ENCODE measurements around the gene MGRN1.

DNA sequence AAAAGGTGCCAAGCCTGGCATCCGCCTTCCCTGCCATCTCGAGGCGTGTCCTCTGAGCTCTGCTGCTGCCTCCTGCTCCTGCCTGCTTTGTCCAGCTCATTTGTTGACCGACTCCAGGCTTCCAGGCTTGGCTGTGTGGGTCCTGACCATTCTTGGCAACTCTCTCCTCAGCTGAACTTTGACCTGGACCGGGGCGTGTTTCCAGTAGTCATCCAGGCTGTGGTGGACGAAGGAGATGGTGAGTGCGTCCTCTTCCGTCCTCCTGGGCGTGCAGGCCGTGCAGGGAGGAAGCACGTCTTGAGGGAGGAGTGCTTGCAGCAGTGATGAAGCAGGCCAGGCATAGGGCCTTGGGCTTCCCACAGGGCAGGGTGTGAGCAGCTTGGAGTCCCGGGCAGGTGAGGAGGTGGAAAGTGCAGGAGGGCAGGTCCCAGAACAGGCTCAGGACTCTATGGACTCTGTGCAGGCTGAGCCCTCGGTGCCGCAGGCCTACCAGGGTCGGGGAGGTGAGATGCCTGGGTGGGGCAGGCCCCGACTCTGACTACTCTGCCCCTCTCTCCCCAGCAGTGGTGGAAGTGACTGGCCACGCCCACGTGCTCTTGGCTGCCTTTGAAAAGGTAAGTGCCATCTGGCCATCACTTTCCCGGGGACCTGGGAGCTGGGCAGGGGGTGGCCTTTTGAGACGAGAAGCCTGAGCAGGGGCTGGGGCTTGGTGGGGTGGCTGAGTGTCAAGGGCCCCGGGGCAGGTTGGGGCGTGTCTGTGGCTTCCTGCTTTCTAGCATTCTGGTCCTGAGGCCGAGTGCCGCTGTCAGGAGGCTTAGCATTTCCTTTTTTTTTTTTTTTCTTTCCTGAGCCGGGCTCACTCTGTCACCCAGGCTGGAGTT is 40.2 kb downstream of the MGRN1 start:
- no peak for TF ChIP-seq NFIC (IDR thresholded peaks at IDR 0.05)
- TF ChIP-seq, protein P1, sequence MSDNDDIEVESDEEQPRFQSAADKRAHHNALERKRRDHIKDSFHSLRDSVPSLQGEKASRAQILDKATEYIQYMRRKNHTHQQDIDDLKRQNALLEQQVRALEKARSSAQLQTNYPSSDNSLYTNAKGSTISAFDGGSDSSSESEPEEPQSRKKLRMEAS (IDR thresholded peaks at IDR 0.05): no peak
- no peak for TF ChIP-seq TCF12 (IDR thresholded peaks at IDR 0.05; ENCODE audit: low read depth)
- TF ChIP-seq, protein P2, sequence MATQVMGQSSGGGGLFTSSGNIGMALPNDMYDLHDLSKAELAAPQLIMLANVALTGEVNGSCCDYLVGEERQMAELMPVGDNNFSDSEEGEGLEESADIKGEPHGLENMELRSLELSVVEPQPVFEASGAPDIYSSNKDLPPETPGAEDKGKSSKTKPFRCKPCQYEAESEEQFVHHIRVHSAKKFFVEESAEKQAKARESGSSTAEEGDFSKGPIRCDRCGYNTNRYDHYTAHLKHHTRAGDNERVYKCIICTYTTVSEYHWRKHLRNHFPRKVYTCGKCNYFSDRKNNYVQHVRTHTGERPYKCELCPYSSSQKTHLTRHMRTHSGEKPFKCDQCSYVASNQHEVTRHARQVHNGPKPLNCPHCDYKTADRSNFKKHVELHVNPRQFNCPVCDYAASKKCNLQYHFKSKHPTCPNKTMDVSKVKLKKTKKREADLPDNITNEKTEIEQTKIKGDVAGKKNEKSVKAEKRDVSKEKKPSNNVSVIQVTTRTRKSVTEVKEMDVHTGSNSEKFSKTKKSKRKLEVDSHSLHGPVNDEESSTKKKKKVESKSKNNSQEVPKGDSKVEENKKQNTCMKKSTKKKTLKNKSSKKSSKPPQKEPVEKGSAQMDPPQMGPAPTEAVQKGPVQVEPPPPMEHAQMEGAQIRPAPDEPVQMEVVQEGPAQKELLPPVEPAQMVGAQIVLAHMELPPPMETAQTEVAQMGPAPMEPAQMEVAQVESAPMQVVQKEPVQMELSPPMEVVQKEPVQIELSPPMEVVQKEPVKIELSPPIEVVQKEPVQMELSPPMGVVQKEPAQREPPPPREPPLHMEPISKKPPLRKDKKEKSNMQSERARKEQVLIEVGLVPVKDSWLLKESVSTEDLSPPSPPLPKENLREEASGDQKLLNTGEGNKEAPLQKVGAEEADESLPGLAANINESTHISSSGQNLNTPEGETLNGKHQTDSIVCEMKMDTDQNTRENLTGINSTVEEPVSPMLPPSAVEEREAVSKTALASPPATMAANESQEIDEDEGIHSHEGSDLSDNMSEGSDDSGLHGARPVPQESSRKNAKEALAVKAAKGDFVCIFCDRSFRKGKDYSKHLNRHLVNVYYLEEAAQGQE (IDR thresholded peaks at IDR 0.05; ENCODE audit: low read depth): no peak
- no peak for TF ChIP-seq YY1 (IDR thresholded peaks at IDR 0.05; ENCODE audit: low read depth)
- TF ChIP-seq, protein P3, sequence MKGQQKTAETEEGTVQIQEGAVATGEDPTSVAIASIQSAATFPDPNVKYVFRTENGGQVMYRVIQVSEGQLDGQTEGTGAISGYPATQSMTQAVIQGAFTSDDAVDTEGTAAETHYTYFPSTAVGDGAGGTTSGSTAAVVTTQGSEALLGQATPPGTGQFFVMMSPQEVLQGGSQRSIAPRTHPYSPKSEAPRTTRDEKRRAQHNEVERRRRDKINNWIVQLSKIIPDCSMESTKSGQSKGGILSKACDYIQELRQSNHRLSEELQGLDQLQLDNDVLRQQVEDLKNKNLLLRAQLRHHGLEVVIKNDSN (IDR thresholded peaks at IDR 0.05): no peak
- TF ChIP-seq RAD21 (IDR thresholded peaks at IDR 0.05; ENCODE audit: low read depth): no peak
- TF ChIP-seq CEBPB (IDR thresholded peaks at IDR 0.05): no peak
- TF ChIP-seq TAF1 (IDR thresholded peaks at IDR 0.05; ENCODE audit: low read depth): no peak
- no peak for TF ChIP-seq EP300 (IDR thresholded peaks at IDR 0.05; ENCODE audit: borderline replicate concordance)
- no peak for TF ChIP-seq CREB1 (IDR thresholded peaks at IDR 0.05; ENCODE audit: low read depth)
- TF ChIP-seq EGR1 (IDR thresholded peaks at IDR 0.05): no peak

Measured in Ishikawa (cell line).